GM12872 (cell line): ENCODE results near the gene HBZ.

ENCODE experiments used
- TF ChIP-seq, protein P1 (sequence below): IDR thresholded peaks from 3 replicates; pipeline ENCODE4 v1.5.1; 2011; ENCODE audit warnings: low read depth, mild to moderate bottlenecking, low read length, moderate library complexity; ENCODE audit not compliant: insufficient read depth

HBZ gene

GRCh38 chr16:142405-142967 lies 10.0 kb upstream of the HBZ start:
- TF ChIP-seq, protein P1, sequence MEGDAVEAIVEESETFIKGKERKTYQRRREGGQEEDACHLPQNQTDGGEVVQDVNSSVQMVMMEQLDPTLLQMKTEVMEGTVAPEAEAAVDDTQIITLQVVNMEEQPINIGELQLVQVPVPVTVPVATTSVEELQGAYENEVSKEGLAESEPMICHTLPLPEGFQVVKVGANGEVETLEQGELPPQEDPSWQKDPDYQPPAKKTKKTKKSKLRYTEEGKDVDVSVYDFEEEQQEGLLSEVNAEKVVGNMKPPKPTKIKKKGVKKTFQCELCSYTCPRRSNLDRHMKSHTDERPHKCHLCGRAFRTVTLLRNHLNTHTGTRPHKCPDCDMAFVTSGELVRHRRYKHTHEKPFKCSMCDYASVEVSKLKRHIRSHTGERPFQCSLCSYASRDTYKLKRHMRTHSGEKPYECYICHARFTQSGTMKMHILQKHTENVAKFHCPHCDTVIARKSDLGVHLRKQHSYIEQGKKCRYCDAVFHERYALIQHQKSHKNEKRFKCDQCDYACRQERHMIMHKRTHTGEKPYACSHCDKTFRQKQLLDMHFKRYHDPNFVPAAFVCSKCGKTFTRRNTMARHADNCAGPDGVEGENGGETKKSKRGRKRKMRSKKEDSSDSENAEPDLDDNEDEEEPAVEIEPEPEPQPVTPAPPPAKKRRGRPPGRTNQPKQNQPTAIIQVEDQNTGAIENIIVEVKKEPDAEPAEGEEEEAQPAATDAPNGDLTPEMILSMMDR: no peak

DNA sequence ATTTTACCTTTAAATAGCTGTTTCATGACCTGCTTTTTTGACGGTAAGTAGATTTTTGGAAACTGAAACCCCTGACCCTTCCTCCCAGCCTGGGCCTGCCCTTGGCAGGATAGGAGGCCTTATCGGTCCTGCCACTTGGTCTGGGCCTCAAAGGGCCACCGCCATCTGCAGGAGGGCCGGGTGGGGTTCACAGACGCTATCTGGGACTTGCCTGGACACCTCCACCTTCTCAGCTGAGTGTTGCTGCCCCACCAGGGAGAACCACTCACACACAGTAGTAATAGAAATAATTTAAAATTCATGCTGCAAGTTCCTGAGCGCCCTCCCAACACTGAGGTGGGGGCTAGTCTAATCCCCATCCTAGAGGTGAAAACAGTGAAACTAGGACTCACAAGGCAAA lies 9.4 kb upstream of the HBZ start:
- TF ChIP-seq, protein P1: no peak

GRCh38 chr16:143456-143855 lies 9.0 kb upstream of the HBZ start:
- TF ChIP-seq, protein P1: no peak

DNA sequence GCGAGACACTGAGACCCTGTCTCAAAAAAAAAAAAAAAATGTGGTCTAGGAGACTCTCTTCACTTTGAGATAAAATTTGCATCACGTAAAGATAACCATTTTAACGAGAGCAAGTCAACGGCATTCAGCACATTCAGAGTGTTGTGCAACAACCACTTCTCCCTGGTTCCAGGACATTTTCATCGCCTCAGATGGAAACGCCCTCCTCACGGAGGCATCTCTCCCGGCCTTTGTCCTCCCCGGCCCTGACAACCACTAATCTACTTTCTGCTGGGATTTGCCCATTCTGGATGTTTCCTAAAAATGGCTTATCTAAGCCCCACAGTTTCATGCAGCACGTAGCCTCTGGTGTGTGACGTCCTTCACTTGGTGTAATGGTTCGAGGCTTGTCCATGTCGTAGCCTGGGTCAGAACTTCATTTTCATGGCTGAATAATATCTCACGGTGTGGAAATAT lies 7.6 kb upstream of the HBZ start:
- TF ChIP-seq, protein P1: no peak

DNA sequence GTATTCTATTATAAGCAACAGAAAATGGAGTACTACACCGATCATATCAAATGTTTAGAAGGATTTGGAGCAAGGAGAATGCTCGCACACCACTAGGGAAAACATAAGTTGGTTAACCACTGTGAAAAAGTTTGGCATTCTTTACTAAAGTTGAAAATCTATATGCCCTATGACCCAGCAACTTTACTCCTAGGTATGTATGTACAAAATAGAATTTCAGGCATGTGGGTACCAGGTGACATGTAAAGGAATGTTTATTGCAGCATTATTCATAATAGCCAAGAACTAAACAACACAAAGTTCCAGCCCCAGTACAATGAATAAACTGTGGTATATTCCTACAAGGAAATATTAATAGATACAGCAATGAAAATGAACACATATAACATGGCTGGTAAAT lies 5.8 kb upstream of the HBZ start:
- TF ChIP-seq, protein P1: no peak

DNA sequence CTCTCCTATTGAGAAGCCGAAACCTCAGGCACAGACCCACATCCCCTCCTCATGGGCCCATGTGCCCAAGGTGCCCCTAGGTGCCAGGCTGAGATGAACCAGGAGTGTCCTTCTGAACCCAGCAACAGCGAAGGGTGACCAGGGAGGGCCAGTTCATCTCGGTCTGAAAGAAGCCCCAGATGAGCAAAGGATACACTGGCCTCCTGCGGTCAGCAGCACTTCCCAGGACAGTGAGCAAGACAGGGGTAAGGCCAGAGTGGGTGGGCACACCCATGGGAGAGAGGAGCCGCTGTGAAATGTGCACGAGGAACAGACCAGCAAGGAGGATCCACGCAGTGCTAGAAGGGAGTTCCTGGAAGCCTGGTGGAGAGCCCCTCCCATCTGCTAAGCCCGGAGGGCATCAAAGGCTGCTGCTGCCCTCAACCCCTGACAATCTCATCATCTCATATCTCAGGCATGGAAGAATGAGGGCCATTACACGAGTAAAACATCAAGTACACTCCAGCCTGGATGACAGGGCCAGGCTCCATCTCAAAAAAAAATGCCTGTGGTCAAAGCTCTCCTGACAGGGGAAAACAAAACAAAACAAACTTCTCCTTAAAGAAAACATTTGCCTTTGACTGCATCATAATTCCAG lies 3.3 kb upstream of the HBZ start:
- TF ChIP-seq, protein P1: no peak

DNA sequence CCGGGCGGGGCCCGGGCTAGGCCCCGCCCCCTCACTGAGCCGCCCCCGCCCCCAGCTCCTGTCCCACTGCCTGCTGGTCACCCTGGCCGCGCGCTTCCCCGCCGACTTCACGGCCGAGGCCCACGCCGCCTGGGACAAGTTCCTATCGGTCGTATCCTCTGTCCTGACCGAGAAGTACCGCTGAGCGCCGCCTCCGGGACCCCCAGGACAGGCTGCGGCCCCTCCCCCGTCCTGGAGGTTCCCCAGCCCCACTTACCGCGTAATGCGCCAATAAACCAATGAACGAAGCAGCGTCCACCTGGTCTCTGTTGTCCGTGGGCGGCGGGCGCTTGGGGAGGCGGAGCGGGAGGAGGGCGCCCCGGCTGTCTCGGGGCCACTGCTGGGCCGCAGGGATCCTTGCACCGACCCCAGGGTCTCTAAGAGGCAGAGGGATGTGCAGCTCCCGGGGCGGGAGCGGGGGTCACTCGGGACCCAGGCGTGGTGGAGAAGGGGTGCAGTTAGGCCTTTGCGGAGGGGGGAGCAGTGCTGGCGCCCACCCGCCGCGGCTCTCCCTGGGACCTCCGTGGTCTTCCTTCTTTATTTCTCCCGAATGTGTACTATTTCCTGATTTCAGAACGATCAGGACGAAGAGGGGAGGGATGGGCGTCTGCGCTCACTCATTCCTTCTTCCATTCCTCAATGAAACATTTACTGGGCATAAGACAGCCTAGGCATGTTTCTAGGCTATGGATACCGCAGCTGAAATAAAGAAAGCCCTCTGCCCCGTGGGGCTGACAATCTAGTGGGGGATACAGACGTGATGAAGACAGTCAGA lies 2.0 kb downstream of the HBZ start:
- TF ChIP-seq, protein P1: no peak
